Stimulated activated CD8-positive, alpha-beta memory T cell treated with anti-CD3 and anti-CD28 coated beads, Interleukin-2, amount 100 ng/mL, for 48 hours (primary cell): ENCODE measurements around the gene ADARB2.
"Not testable (repeated sequence)": the region's sequence is repeated elsewhere in the genome, so short reads cannot be mapped to it uniquely, and the experiment has no call there.

Experiments
- DNase-seq, 2 donors: peaks; one replicate each; pipeline ENCODE4 v3.0.0-alpha.2; 2020; ENCODE audit warnings: low read depth in 2 of 2

Gene ADARB2

GRCh38 chr10:1643161-1643907, 94.0 kb downstream of the ADARB2 start:
- DNase-seq, result no peak

- DNase-seq, result no peak
Measured at GRCh38 chr10:1642600-1643160, 94.6 kb downstream of the ADARB2 start.

GRCh38 chr10:1641402-1641801, 95.9 kb downstream of the ADARB2 start:
- DNase-seq, result no peak

- DNase-seq, result no peak
Measured at GRCh38 chr10:1638889-1639419, 98.4 kb downstream of the ADARB2 start.

GRCh38 chr10:1635340-1635739, 102.0 kb downstream of the ADARB2 start:
- no peak for DNase-seq

- no peak for DNase-seq
Measured at GRCh38 chr10:1634239-1634638, 103.1 kb downstream of the ADARB2 start.

- DNase-seq, result no peak
Measured at GRCh38 chr10:1633783-1634182, 103.5 kb downstream of the ADARB2 start.

GRCh38 chr10:1632596-1632995, 104.7 kb downstream of the ADARB2 start:
- DNase-seq, result no peak

GRCh38 chr10:1632141-1632540, 105.2 kb downstream of the ADARB2 start:
- no peak for DNase-seq

GRCh38 chr10:1631282-1631681, 106.0 kb downstream of the ADARB2 start:
- DNase-seq, result no peak

- no peak for DNase-seq
Measured at GRCh38 chr10:1630304-1630703, 107.0 kb downstream of the ADARB2 start.

- DNase-seq, result no peak
Measured at GRCh38 chr10:1629326-1630198, 107.8 kb downstream of the ADARB2 start.

- no peak for DNase-seq
Measured at GRCh38 chr10:1628757-1629156, 108.6 kb downstream of the ADARB2 start.

GRCh38 chr10:1627945-1628344, 109.4 kb downstream of the ADARB2 start:
- no peak for DNase-seq

GRCh38 chr10:1626835-1627234, 110.5 kb downstream of the ADARB2 start:
- DNase-seq, result no peak

- no peak for DNase-seq
Measured at GRCh38 chr10:1626410-1626809, 110.9 kb downstream of the ADARB2 start.

GRCh38 chr10:1625731-1626130, 111.6 kb downstream of the ADARB2 start:
- DNase-seq, result no peak

GRCh38 chr10:1625079-1625478, 112.2 kb downstream of the ADARB2 start:
- DNase-seq, result no peak

GRCh38 chr10:1624240-1624639, 113.1 kb downstream of the ADARB2 start:
- no peak for DNase-seq

GRCh38 chr10:1620803-1621202, 116.5 kb downstream of the ADARB2 start:
- DNase-seq, result no peak

- DNase-seq, result not testable (repeated sequence)
Measured at GRCh38 chr10:1617376-1618317, 119.7 kb downstream of the ADARB2 start.
